Stimulated activated CD4-positive, alpha-beta T cell treated with anti-CD3 and anti-CD28 coated beads, Interleukin-15, amount 100 ng/mL, for 48 hours (primary cell): ENCODE results near the gene ARSA.
"Not testable (repeated sequence)": the region's sequence is repeated elsewhere in the genome, so short reads cannot be mapped to it uniquely, and the experiment has no call there.

Experiments
- DNase-seq, 2 donors: peaks; one replicate each; pipeline ENCODE4 v3.0.0-alpha.2; 2020; ENCODE audit warnings: low read depth in 2 of 2

Gene ARSA

DNA sequence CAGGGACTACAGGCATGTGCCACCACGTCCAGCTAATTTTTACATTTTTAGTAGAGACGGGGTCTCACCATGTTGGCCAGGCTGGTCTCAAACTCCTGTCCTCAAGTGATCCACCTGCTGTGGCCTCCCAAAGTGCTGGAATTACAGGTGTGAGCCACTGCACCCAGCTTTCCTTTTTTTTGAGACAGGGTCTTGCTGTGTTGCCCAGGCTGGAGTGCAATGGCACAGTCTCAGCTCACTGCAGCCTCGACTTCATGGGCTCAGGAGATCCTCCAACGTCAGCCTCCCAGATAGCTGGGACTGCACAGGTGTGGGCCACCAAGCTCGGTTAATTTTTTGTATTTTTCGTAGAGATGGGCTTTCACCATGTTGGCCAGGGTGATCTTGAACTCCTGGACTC lies 26.7 kb upstream of the ARSA start:
- DNase-seq = not testable (repeated sequence)

DNA sequence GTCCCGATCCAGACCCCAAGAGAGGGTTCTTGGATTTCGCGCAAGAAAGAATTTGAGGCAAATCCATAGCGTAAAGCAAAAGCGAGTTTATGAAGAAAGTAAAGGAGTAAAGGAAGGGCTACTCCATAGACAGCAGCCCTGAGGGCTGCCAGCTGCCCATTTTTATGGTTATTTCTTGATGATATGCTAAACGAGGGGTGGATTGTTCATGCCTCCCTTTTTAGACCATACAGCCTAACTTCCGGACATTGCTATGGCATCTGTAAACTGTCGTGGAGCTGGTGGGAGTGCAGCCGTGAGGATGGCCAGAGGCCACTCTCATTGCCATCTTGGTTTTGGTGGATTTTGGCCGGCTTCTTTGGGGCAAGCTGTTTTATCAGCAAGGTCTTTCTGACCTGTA lies 25.3 kb upstream of the ARSA start:
- no peak for DNase-seq

DNA sequence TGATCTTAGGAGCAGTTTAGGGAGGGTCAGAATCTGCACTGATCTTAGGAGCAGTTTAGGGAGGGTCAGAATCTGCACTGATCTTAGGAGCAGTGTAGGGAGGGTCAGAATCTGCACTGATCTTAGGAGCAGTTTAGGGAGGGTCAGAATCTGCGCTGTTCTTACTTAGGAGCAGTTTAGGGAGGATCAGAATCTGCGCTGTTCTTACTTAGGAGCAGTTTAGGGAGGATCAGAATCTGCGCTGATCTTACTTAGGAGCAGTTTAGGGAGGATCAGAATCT lies 15.8 kb upstream of the ARSA start:
- not testable (repeated sequence) for DNase-seq

DNA sequence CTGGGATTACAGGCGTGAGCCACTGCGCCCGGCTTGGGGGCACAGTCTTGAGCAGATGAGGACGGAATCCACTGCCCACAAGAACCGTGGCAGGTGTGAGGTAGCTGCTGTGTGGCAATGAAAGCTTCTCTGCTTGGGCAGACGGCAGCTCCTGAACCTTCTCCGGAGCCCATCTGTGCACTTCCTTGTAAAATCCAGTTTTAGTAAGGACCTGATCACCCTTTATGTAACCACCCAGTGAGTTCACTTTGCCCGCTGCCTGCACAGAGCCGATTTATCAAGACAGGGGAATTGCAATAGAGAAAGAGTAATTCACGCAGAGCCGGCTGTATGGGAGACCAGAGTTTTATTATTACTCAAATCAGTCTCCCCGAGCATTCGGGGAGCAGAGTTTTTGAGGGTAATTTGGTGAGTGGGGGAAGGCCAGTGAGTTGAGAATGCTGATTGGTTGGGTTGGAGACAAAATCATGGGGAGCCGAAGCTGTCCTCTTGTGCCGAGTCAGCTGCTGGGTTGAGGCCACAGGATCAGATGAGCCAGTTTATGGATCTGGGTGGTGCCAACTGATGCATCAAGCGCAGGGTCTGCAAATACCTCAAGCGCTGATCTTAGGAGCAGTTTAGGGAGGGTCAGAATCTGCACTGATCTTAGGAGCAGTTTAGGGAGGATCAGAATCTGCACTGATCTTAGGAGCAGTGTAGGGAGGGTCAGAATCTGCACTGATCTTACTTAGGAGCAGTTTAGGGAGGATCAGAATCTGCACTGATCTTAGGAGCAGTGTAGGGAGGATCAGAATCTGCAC lies 15.3 kb upstream of the ARSA start:
- DNase-seq = not testable (repeated sequence)

DNA sequence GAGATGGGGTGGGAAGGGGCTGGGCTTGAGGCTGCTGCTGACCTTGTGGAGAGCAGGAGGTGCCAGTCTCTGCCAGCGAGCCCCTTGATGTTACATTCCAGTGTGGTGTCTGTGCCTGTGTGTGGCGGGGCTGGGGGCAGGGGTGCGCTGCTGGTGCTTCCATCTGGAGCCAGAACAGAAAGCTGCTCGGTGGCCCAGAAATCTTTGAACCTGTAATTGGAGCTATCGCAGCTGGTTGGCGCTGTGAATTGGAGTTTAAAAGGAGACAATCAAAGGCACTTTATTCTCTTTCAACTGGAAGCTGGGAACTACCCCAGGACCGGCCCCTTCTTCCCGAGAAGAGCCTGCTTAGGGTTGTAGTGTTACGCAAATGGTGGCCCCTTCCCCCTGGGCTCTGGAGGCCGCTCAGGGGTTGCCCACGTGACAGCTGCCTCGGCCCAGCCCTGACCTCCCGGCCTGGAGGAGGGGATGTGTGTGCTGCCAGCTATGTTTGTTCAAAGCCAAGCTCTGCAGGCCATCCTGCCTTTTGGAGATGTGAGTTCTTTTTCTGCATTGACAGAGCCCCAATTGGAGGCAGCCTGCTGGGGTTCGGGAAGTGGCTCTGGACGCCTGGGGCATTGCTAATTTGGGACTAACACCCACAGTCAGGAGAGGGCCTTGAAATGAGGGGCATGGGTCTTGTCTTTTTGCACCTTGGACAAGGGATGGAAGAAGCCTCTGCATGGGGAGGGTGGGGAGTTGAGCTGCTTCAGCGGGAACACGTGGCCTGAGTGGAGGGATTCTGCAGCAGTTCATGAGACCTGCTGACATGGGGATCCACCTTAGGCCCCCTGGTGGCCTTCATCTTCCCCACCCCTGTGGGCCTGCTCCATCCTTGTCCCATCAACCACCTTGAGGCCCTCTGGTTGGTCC lies 14.0 kb upstream of the ARSA start:
- DNase-seq = no peak

GRCh38 chr22:50640857-50641647 lies 13.1 kb upstream of the ARSA start:
- DNase-seq = no peak

- DNase-seq = not testable (repeated sequence)
These were observed 12.3 kb upstream of the ARSA start for GRCh38 chr22:50640296-50640695.

DNA sequence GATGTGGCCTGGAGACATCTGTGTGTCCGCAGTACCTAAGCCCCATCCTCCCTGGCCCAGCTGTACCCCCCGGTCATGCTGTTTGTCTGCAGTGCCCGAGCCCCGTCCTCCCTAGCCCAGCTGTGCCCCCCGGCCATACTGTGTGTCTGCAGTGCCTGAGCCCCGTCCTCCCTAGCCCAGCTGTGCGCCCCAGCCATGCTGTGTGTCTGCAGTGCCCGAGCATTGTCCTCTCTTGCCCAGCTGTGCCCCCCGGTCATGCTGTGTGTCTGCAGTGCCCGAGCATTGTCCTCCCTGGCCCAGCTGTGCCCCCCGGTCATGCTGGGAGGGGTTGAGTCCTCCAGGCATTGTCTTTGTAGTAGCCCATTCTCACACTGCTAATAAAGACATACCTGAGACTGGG lies 7.6 kb upstream of the ARSA start:
- no peak for DNase-seq

- no peak for DNase-seq
These were observed 5.8 kb upstream of the ARSA start for GRCh38 chr22:50633771-50634170.

DNA sequence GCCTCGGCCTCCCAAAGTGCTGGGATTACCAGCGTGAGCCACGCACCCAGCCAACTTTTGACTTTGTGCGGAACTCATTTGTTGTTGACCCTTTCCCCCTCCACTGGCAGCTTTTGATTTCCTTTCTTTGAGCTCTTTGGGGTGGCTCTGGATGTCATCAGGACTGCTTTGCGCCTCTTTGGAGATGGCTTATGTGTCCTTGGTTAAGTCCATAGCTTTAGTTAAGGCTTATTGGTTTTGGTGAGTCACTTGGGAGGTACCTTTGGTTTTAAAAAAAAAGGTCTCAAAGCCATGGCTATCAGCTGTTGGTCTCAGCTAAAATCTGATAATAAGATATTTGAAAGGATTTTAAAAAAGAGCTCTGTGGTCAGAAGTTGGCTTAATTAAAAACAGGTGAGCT lies 5.1 kb upstream of the ARSA start:
- DNase-seq = no peak

DNA sequence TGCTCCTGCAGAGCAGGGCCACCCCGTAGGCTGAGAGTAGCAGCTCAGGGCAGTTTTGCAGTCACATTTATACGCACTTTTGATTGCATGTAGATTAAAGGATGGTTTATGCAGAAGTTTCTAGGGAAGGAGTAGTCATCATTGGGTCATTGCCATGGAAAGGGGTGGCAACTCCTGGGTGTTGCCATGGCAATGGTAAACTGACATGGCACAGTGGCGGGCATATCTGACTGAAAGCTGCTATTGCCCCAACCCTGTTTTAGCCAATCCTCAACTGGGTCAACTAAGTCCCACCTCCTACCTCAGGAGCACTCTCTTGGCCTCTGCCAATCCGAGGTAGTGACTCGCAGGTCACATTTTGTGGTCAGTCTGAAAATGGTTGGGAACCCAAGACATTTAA lies 2.4 kb upstream of the ARSA start:
- DNase-seq = no peak

DNA sequence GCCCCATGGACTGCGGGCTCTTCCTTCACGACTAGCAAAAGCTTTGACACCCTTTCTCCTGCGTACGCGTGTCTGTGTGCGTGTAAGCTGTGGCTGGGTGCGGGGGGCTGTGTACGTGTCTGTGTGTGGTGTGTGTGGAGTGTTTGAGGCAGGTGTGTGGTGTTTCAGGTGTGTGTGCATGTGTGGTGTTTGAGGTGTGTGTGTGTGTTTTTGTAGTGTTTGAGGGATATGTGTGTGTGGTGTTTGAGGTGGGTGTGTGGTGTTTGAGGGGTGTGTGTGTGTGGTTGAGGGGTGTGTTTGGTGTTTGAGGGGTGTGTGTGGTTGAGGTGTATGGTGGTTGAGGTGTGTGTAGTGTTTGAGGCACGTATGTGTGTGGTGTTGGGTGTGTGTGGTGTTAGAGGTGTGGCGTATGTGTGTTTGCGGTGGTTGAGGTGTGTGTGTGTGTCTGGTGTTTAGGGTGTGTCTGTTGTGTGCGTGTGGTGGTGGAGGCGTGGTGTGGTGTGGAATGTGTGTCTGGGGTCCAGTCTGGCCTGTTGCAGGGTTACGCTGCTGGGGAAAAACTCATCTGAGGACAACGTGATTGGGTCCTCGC lies 687 bp upstream of the ARSA start:
- DNase-seq = no peak

GRCh38 chr22:50626850-50627641 lies 906 bp downstream of the ARSA start:
- no peak for DNase-seq

- DNase-seq = no peak
These were observed 1.6 kb downstream of the ARSA start for GRCh38 chr22:50626314-50626849.

DNA sequence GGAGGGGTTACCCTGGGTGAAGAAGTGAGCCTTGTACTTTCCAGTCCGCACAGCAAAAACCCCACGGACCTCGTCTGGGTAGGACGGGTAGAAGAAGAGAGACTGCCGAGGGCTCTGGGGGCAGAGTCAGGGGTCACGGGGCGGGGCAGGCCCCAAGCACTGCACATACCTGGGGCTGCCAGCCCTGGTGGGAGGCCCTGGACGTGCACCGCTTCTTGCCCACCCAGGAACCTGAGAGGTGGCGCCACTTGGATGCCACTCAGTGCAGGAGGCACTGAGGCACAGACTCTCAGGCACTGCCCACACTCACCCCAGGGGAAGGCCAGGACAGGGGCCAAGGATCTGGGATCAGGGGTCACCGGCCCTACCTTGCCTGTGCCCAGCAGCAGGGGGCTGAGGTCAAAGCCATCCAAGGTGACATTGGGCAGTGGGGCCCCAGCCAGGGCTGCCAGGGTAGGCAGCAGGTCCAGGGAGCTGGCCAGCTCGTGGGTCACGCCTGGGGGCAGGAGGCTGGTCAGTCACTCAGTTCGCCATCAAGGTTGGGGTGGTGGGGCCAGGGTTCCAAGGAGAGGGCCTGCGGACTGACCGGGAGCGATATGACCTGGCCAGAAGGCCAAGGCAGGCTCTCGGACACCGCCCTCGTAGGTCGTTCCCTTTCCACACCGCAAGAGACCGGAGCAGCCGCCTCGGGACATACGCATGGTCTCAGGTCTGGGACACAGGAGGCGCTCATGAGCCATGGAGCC lies 2.2 kb downstream of the ARSA start:
- DNase-seq = no peak

- no peak for DNase-seq
These were observed 2.8 kb downstream of the ARSA start for GRCh38 chr22:50625131-50625567.

DNA sequence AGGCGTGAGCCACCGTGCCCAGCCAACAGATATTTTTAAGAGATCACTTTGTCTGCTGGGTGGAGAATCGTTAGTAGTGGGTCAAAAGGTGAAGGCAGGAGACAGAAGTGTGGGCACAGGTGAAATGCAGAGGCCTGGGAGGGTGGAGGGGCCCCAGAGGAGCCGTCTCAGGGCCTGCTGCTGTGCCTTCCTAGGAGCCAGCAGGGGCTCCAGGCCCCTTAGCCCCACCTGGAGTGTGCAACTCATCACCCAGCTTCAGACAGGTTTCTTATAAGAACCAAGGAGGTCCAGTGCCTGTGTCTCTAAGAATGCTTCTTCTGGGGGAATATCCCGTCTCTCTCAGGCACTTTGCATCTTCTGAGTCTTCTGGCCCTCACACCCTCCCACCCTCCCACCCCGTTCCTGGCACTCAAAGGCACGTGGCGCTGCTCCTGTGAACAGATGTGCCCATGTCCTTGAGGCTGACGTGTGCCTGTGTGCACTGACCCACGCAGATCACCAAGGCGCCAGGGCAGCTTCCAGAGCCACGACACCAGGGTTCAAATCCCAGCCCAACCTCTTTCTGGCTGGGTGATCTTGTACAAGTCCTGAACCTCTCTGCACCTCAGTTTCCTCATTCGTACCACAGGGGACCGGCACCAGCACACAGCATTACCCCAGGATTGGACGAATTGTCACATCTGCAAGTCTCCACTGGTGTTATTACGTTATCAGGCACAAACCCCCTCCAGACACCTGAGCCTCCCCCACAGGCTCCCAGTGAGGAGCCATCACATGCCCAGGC lies 3.4 kb downstream of the ARSA start:
- DNase-seq = no peak

- no peak for DNase-seq
These were observed 5.1 kb downstream of the ARSA start for GRCh38 chr22:50622723-50623327.
